Measurements from ENCODE around the gene MZT1.
"Not testable (repeated sequence)": the region's sequence is repeated elsewhere in the genome, so short reads cannot be mapped to it uniquely, and the experiment has no call there.

MZT1 gene, protein sequence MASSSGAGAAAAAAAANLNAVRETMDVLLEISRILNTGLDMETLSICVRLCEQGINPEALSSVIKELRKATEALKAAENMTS

DNA sequence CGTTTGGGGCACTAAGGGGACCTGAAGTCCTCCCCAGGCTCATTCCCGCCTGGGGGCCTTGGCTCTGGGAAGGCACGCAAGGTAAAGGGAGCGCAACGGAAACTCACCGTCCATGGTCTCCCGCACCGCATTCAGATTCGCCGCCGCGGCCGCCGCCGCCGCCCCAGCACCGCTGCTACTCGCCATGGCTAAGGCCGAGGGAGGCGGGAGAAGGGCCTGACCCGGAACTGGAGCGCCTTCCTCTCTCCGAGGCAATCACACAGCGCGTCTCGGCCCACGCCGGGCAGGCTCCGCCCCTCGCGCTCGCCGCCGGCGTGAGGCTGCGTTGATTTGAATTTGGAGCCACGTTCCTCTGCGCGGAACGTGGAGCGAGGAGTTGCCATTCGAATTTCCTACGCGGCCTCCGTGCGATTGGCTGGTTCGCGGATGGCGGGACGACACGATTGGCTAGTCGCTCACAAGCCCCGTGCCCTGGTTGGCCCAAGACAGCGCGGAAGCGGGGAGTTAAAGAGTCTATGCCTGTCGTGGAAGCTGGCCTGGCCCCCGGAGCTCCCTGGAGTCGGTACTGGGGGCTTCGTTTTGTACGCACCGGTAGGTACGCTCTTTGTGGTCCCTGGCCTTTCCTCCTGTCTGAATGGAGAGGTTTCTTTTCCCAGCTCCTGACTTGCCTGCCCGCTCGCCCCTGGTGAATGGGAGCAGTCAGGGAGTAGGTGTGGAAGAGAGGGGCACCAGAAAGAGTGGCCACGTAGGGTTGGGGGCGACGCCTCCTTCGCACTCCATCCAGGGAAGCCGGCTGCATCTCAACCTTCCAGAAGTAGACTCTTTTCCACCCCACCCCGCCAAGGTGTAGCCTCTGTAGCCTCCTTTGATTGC, at the start of gene MZT1, which contains the start of gene BORA:
MZT1 (minus strand) TSS at position 213 of the 873 bp plus-strand sequence; CDS start at position 186, 27 bp downstream.
BORA (plus strand) TSS at position 507 of the 873 bp plus-strand sequence. CDS start 1,018 bp downstream, outside the sequence.
- in situ Hi-C loops (cut with MboI; ENCODE audit: low sequenced_read_pairs): no loop called here

DNA sequence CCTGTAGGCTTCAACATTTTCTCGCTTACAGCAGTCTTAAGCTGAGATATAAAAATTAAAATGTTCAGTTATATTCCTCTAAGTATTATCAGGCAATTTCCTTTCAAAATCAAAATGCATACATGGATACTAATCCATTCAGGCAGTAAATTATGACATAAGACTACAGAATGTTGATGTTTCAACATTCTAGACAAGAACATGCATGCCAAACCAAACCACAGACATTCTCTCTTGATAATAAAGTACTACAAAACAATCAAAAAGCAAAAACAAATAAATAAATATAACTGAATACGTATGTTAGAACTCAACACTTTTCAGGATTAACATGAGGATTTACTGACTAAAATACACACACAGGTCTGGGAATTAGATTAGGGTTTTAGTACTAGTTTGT, 46.6 kb upstream of the MZT1 start:
- in situ Hi-C loops (cut with MboI; ENCODE audit: low sequenced_read_pairs): no loop called here

DNA sequence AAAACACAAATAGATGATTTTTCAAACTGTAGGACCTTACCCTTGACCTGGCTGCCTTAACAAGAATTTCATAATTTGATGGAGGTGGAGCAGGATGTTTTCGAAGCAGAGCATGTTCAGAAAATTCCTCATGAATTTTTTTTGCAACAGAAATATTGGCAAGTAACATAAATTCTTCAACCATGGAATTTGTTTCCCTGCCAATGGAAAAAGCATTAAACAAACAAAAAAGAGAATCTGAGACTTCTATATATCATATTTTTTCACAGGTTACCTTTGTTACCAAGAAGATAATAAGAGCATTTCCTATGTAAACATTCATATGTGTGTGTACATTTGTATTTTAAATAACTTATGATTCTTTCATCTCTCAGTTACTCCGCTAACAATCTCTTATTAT, 36.0 kb upstream of the MZT1 start:
- in situ Hi-C loops (cut with MboI; ENCODE audit: low sequenced_read_pairs): no loop called here

DNA sequence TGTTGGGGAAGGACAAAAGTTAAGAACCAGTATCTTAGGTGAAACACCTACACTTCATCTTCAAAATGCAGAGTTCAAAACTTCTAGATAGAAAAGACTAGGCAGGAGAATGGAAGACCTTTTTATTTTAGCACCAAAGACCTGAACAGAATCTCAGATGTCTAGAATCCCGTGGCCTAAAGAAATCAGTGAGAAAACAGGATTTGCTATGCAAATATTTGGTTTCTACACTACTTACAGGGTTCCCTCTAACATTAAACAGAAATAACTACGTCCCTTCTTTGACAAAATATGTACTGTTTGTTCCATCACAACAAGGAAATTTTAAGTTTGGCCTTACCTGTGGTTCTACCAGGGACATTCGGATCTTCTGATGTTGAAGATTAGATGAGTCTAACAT, 32.8 kb upstream of the MZT1 start:
- in situ Hi-C loops (cut with MboI; ENCODE audit: low sequenced_read_pairs): no loop called here

DNA sequence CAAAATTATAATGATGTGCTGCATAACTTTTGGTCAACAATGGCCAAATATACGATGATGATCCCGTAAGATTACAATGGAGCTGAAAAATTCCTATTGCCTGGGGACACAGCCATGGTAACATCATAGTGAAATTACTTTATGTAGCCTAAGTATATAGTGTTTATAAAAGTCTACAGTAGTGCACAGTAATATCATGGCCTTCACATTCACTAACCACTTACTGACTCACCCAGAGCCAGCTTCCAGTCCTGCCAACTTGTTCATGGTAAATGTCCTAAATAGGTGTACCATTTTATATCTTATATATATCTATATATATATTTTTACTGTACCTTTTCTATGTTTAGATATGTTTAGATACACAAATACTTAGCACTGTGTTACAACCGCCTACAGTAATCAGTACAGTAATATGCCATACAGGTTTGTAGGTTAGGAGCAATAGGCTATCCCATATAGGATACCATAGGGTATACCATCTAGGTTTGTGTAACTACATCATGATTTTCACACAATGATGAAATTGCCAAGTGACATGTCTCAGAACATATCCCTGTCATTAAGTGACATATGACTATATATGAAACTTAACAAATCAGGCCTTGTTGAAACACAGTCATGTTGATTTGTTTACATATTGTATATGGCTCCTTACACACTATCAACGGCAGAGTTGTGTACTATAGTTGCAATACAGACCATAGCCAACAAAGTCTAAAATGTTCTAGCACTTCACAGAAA, 30.5 kb upstream of the MZT1 start:
- in situ Hi-C loops (cut with MboI; ENCODE audit: low sequenced_read_pairs): no loop called here

DNA sequence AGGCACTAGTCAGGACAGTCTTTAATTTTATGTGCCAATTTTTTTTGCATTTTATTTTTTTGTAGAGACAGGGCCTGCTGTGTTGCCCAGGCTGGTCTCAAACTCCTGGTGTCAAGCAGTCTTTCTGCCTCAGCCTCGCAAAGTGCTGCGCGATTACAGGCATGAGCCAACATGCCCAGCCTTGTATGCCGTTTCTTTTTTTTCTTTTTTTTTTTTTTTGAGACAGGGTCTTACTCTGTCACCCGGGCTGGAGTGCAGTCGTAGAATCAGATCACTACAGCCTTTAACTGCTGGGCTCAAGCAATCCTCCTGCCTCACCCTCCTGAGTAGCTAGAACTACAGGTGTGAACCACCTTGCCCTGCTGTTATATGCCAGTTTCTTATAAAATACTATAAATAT, 26.7 kb upstream of the MZT1 start:
- in situ Hi-C loops (cut with MboI; ENCODE audit: low sequenced_read_pairs): no loop called here

DNA sequence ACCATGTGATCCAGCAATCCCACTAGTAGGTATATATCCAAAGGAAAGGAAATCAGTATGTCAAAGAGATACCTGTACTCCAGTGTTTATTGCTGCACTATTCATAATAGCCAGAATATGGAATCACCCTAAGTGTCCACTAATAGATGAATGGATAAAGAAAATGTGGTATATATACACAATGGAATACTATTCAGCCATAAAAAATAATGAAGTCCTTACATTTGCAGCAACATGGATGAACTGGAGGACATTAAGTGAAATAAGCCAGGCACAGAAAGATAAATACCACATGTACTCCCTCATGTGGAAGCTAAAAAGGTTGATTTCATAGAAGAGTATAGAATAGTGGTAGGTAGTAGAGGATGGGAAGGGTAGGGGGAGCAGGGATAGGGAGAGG, 23.8 kb upstream of the MZT1 start:
- in situ Hi-C loops (cut with MboI; ENCODE audit: low sequenced_read_pairs): no loop called here

DNA sequence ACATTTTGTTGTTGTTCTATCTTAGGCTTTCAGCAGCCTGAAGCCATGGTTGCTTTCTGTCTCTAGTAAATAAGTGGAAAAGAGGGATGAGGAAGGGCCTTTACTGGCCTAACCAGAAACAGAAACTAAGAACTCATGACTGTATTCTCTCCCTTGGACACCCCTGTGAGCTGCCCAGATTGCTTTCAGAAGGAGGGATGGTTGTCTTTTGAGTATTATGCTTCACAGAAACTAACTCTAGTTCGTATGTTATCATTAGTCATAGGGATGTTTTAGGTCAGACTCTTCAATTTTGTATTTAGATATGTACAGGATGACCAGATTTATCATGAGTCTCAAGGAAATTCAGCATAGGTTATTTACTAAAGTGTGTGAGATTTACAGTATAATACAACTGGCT, 17.8 kb upstream of the MZT1 start:
- in situ Hi-C loops (cut with MboI; ENCODE audit: low sequenced_read_pairs): no loop called here

DNA sequence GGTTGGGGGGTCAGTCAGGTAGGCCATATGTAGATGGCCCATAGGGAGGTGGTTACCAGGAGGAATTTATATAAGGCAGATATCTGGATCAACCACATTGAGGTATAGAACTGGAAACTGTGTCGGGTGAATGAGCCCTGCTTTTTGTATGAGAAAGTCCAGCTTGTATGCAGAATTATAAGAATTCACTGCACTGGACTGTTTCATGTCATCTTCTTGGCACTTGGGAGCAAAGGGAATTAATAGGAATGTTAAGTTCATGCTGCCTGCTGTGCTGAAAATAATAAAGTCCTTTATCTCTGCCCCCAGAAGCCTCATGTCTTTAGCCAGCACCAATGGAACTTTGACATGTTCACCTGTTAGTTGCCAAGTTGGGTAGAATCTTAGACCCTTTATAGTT, 12.6 kb upstream of the MZT1 start:
- in situ Hi-C loops (cut with MboI; ENCODE audit: low sequenced_read_pairs): no loop called here

DNA sequence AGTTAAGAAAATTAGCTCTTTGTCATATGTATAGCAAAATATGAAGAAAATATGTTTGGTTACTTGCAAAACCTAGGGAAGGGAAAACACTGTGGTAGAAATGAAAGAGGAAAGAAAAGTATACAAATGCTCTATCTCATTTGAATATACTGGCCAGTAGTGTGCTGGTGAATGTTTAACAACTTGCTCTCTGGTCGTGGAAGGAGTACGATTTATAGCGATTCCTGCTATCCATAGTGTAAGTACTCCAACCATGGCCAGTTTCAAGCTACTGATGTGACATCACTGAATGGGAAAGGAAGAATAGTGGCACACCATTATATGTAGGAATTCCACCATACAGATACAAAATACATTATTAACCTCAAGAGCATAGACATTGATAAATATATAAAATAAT, 9.6 kb upstream of the MZT1 start:
- in situ Hi-C loops (cut with MboI; ENCODE audit: low sequenced_read_pairs): no loop called here

DNA sequence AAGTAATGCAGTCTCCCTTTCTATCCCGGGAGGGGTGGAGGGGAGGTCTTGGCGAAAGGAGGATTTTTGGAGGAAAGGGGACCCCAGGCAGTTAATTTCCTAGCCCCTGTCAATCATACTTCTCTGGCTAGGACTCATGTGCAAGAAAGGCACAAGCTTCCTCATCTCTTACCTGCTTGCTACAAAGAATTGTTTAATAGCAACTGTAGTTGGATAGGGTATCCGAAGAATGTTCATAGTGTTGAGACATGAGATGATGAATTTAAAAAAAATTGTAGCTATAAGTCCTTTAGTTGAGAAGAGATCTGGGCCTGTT, 819 bp upstream of the MZT1 start:
- in situ Hi-C loops (cut with MboI; ENCODE audit: low sequenced_read_pairs): no loop called here

DNA sequence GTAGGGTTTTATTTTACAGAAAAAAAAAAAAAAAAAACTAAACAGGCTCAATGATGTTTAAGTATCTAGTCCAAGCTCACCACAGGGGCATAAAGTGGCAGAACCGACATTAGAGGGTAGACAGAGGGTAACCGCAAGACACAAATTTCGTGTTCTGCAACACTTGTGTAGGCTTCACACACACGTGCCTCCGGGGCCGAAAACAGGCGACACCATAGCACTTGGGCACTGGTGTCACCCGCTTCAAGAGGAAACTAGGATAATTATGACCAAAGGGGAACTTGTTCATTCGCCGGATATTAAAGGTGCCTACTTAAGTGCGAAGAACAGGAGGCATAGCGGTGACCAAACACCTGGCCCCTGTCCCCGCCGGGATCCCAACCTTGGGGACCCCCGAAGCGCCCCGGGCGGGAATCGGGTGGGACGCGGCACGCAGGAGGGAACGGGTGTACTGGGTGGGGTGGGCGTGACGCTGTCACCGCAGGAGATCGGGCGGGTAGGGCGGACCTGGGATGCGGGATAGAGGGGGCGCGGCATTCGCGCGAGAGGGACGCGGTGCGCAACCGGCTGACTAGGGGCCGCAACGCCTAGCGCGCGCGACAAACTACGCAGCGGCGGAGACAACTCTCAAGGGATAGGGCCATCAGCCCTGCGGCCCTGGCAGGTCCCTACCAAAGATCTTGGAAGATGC, 558 bp downstream of the MZT1 start:
- in situ Hi-C loops (cut with MboI; ENCODE audit: low sequenced_read_pairs): no loop called here

DNA sequence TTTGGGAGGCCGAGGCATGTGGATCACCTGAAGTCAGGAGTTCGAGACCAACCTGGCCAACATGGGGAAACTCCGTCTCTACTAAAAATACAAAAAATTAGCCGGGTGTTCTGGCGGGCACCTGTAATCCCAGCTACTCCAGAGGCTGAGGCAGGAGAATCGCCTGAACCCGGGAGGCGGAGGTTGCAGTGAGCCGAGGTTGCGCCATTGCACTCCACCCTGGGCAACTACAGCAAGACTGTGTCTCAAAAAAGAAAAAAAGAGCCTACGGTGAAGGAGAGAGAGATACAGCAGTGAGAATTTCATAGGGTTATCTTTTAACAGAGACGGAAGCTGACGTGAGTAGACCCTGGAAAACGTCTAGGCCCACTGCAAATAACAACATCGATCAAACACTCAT, 1.2 kb downstream of the MZT1 start:
- in situ Hi-C loops (cut with MboI; ENCODE audit: low sequenced_read_pairs): not testable (repeated sequence)

DNA sequence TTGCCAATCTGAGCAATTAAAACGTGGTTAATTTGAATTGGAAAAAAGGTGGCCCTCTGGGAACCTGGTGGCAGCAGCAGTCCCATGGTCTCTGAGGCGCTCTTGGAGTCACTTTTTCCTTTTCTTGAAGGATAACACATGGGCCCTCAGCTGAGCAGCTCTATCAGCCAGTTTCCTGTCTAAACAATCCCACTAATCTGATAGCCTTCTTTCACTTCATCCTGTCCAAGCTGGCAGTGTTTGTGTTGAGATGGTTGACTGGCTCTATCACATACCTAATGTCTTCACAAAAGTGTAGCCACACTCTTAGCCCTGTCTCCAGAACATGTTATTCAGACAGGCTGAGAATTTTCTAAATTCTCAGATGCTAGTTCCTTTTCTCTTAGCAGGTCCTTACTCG, 10.7 kb downstream of the MZT1 start:
- in situ Hi-C loops (cut with MboI; ENCODE audit: low sequenced_read_pairs): no loop called here

DNA sequence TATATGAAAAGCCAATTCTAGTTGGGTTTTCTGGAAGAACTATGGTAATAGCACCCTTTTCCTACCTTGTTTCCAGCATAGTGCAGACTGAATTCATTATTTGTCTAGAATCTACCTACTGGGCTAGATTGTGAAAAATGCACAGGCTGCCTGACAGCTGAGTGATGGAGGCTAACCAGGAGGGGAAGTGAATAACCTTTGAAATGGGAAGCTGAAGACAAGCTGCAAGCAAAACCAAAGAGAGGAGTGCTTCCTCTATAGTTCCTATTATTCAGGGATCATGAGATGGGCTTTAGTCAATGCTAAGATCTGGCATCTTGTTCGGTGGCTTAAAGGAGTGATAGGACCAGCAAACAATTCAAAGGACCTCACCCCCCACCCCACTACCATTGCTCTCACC, 26.9 kb downstream of the MZT1 start:
- in situ Hi-C loops (cut with MboI; ENCODE audit: low sequenced_read_pairs): no loop called here

DNA sequence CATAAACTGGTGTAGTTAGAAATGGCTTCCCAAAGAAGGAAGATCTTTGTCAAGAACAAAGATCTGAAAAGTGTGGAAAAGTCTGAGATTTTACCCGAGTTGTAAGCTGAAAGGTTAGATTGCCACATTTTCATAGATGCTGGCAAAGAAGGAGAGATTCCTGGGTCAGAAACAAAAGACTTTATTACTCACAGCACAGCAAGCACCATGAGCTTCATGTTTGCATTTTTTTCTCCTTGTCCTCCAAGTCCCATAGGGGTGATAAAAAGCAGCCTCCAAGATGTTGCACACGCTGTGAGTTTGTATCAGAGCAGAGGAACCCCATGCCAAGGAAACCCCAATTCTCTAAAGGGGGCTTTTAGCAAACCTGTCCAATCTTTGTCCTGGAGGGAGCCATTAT, 29.3 kb downstream of the MZT1 start:
- in situ Hi-C loops (cut with MboI; ENCODE audit: low sequenced_read_pairs): no loop called here

DNA sequence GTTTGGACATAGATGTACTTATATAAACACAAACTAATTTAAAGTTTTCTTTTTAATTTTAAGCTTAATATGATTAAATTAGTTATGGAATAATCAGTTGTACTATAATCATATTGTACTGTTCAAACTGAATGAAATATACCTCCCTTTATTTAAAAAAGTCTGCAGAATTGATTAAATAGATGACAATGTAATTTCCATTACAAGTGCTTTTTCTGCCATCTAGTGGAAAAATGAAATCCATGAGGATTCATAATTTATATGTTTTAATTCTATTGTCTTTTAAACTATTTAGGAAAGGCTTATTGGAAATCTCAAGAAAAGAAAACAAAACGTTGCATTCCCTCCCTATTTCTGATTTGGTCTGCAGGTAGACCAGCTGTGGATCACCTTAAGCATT, 30.9 kb downstream of the MZT1 start:
- in situ Hi-C loops (cut with MboI; ENCODE audit: low sequenced_read_pairs): no loop called here

DNA sequence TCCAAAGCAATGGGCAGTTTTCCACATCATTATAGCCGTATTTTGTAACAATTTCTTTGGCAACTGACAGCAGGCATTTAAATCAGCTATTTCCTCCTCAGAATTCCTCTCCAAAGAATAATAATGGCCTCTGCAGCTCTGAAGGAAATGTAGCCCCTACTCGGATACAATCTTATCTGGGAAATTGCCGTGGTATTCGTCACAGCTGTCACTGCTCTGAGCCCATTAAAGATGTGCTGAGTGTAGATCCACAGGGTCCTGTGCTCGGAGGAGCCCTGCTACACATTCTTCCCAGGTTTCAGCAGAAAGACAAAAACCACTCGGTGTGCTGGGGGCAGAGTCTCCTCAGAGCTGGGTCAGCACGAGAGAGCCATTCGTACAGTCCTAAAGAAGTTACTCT, 33.1 kb downstream of the MZT1 start:
- in situ Hi-C loops (cut with MboI; ENCODE audit: low sequenced_read_pairs): no loop called here

DNA sequence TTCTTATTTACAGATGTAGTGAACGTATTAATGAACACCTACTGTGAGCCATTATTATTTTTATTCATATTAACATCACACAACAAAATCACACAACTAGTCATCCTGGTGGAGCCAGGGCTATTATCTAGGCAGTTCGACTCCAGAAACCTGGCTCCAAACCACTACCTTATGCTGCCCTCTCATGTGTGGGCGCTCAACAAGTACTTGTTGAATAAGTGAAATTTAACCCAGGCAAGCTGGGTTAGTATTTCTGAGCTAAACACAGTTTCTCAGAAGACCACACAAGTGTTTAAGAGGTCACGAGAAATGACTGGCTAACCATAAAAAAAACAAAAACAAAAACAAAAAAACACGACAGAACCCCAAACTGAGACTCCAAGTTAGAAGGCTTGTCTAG, 33.6 kb downstream of the MZT1 start:
- in situ Hi-C loops (cut with MboI; ENCODE audit: low sequenced_read_pairs): no loop called here

DNA sequence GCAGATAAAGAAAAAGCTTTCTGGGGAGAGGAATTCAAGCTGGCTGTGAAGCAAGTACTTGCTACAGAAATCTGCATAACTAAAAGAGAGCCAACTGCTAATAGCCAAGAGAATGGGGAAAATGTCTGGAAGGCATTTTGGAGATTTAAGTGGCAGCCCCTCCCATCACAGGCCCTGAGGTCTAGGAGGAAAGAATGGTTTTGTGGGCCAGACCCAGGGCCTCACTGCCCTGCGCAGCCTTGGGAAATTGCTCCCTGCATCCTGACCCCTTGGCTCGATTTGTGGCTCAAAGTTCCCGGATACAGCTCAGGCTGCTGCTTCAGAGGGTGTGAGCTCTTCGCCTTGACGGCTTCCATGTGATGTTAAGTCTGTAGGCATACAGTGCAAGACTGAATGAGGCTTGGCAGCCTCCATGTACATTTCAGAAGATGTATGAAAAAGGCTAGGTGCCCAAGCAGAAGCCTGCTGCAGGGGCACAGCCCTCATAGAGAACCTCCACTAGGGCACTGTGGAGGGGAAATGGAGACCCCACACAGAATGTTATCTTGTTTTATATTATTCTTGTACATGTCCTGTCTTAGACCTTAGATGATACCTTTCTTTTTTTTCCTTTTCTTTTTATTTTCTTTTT, 34.4 kb downstream of the MZT1 start:
- in situ Hi-C loops (cut with MboI; ENCODE audit: low sequenced_read_pairs): no loop called here

DNA sequence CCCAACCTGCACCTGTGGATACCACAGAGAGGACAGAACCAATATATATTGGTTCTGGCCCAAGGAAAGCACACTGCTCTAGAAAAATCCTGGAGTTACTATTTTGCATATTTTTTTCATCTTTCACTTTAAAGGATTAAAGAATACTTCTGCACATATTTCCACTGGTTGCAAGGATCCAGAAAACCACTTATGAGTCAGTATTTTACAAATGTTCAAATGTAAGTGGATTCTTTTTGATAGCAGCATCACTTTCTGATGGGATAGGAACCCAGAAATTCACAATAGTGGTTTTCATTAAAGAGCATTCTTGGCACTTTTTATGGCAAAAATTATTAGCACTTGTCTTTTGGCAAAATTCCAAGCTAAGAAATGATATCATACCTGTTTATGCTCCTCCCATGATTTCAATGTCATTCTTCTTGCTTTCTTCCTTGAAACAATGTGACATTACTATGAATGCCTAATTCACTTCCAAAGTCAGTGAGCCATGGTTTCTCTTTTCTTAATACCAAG, 38.2 kb downstream of the MZT1 start:
- in situ Hi-C loops (cut with MboI; ENCODE audit: low sequenced_read_pairs): no loop called here

Data from HL-60/S4 (cell line).